Measurements from ENCODE around the gene CTAGE1.
A peak's percentile ranks its signal among the peaks of the same experiment; 100 is the strongest.

The CTAGE1 gene

DNA sequence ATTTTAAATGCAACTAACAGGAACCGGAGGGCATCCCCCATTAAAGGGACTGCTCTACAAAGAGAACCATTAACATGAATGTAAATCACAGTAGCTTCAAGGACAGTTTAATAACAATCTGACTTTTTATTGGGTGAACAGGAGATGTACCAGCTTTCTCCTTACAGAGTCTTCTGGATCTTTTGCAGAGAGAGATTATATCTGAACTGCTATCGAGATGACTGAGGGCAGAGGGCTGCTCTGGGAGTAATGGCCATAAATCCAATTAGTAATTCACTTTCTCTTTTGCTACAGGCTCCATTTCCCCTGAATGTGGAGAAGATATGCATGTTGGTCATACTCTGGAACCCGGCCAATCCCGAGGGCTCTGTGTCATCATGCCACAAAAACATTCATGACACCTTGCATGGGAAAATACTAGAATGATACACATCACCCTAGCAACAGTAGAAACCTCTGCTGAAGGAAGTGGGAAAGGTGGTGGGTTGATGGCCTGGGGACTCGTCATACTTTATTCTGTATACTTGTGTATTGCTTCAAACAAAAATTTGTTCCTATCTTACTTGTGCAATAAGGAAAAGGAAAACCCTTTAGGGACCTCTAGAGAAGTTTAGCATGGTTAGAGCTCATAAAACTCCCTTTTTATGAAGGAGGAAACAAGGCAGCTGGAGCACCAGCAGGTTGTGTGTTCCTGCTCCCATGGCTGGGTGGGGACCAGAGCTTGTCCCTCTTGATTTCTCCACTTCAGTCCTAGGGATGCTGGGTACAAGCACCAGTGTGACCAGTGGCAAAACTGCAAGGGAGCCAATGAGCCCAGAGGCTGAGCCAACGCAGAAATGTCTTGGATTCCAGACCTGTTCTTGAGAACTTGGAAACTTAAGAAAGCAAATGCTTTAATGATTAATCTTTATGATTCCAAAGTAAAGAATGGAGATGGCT is 26.0 kb downstream of the CTAGE1 start:
- peak; percentile 38 for DNase-seq (ENCODE audit: low read depth)

DNA sequence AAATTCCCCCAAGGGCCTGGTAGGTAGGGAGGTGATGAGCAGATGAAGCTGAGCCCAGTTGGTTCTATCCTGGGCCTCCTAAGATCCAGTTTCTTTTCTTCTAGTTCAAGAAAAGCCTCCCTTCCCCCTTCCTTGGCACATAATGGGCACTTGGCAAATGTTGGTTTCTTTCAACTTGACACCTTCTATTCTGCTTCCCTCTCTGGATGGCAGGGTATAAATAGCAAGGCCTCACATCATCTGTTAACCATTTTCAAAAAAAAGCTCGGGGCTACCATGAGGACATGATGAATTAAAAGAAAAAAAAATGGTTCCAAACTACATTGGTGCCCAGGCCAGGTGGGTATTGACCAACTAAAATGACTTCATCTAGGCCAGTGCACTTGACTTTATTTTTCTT is 29.9 kb downstream of the CTAGE1 start:
- DNase-seq (ENCODE audit: low read depth): no peak

DNA sequence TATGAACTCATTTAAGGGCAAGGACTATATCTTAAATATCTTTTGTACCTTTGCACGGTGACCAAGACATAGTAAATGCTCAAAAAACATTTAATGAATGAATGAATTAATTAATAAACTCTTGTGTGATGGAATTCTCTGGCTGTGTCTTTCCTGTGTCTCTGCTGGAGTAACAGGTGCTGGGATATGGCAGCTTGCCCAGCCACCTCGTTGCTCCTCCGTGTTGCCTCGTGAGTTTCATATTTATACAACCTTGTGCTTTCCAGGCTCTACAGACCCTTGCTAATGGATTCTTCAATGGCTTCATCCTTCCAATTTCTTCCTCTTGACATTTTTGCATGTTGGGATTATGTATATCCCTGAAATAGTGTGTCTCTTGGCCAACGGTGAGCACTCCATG is 30.4 kb downstream of the CTAGE1 start:
- DNase-seq (ENCODE audit: low read depth): no peak

DNA sequence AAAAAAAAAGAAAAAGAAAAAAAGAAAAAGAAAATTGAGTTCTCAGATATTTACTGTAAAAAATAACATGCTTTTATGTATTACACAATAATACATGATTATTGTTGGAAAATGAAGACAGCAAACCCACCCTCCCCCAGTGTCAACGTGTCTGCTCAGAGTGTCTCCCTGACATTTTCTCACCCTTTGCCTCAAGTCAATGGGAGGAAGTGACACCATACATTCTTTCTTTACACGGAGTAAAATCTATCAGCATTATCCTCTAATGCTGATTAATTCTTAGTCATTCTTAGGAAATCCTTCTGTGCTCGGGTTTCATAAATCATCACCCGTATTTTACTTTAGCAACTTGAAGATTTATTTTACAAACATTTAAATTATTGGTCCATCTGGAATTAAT is 32.0 kb downstream of the CTAGE1 start:
- DNase-seq (ENCODE audit: low read depth): no peak

DNA sequence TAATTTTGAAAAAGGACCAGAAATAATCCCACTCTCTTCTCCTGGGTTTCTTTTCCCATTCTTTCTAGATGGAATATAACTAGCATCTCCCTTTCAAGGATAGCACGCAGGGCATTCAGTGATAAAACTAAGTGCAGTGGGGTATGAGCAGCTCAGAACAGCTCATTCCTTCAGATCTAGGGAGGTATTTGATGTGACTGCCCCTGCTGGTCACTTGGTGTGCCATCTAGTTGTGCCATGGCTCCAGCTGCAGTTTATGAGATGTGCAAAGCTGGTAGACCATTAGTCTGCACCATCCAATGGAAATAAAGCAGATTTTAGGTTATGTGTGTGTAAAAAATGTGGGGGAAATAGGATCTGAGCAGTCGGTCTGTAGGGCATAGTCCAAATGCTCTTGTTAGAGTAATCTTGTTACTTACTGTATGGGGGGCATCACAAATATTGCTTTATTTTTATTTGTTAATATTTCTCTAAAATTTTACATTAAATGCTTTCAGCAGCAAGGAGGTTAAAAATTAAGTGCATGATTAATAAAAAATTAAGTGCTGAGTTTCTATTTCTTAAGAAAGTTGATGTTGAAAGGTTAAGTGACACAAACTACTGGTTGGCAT is 38.9 kb downstream of the CTAGE1 start:
- DNase-seq (ENCODE audit: low read depth): peak; percentile 2

- DNase-seq (ENCODE audit: low read depth): no peak
These were observed 39.9 kb downstream of the CTAGE1 start for GRCh38 chr18:22377769-22378168.

GRCh38 chr18:22370414-22370813 is 47.3 kb downstream of the CTAGE1 start:
- no peak for DNase-seq (ENCODE audit: low read depth)

DNA sequence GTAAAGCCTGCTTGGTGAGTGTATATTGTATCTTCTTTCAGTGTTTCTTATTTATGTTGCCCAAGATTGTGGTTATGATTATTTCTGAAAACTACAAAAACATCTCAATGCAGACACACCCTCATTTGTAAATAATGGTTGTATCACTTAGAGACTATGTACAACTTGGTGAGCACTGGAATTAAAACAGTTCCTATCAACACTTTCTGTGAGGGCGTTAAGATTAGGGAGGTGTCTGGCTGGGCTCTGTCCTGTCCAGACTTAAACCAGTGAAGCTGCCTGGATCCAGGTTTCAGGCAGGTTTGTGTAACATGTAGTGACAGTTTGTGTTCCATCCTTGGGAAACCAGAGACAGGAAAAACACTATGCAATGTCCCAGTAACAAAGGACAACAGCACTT is 49.7 kb downstream of the CTAGE1 start:
- no peak for DNase-seq (ENCODE audit: low read depth)

DNA sequence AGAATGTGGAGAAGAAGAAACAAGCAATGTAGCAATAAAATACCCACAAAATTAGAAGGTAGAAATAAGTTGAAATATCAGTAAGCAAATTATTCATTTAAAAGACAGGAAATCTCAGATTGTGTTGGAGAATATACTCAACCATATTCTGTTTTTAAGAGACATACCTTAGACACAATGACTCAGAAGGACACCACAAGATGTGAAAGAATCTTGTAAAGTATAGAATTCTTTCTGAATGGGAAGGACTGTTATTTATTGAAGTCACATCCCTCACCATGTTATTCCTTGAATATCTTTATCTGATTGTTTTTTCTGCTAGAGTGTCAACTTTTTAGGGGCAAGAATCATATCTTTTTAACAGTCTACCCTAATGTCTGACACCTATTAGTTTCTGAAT is 50.4 kb downstream of the CTAGE1 start:
- DNase-seq (ENCODE audit: low read depth): no peak

GRCh38 chr18:22363867-22364463 is 53.8 kb downstream of the CTAGE1 start:
- no peak for DNase-seq (ENCODE audit: low read depth)

All from stimulated activated CD8-positive, alpha-beta memory T cell treated with anti-CD3 and anti-CD28 coated beads, Interleukin-4, amount 100 ng/mL, for 24 hours (primary cell).